Activated CD8-positive, alpha-beta memory T cell treated with anti-CD3 and anti-CD28 coated beads, Interleukin-2, amount 50 U/mL, for 48 hours (primary cell): ENCODE measurements around the gene SPATA31A5.
"Not testable (repeated sequence)": the region's sequence is repeated elsewhere in the genome, so short reads cannot be mapped to it uniquely, and the experiment has no call there.

Source experiments
- DNase-seq: peaks from one replicate; pipeline ENCODE4 v3.0.0-alpha.2; 2020

The SPATA31A5 gene

DNA sequence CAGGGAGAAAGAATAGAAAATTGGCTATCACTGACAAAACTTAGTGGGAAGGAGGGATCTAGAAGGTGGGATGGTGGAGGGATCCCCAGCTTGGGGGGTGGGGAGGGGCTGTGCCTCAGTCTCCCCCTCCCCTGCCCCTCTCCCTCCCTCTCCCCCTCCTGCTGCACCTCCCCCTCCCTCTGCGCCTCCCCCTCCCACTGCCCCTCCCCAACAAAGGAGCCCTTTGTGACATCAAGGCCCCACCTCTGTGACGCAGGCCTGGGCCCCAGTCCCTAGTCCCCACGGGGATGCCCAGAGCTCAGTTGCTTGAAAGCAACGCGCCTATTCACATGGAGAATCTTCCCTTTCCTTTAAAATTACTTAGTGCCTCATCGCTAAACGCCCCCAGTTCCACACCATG, at the start of gene SPATA31A5:
Gene SPATA31A5, plus strand, starts transcription at position 301 of the 400 bp plus-strand sequence. Its CDS starts 29 bp downstream, at position 330.
- not testable (repeated sequence) for DNase-seq

DNA sequence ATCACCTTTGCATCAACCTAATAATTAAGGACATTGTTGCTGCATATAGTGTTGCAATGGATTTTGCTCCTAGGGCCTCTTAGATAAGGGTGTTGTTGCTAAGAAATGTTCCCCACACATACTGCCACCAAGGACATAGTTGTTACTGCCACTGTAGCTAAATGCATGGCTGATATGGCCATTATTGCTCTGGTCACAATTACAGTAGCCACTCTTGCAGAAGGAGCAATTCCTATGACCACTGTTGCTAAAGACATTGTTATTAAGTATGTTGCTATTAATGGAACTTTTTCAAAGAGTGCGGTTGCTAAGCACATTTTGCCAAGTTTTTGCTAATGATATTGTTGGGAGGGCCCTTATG, 48.8 kb downstream of the SPATA31A5 start:
- DNase-seq = not testable (repeated sequence)

DNA sequence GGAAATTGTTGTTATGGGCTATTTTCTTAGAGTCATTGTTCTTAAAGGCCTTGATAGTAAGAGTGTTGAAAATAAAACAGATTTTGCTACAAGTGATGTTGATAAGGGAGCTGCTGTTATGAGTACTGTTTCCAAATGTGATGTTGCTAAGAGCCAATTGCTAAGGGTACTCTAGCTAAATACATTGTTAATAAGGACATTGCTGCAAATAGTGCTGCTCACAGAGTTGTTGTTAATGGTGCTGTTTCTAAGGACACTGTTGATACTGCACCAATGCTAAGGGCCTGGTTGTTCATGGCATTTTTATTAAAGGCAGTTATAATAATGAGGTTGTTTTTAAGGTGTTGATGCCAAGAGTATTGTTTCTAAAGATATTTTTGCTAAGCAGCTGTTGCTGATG, 52.2 kb downstream of the SPATA31A5 start:
- not testable (repeated sequence) for DNase-seq
